SK-N-SH treated with all-trans-retinoic acid at 6 μM for 48 hours (cell line): ENCODE data around the gene RUSF1.

Experiments used
- ARNTL ChIP-seq: fragments of 450-650 bp; formaldehyde crosslinking; IDR thresholded peaks from 2 replicates; pipeline ENCODE4 v1.5.0; 2020; ENCODE audit warnings: low read depth, mild to moderate bottlenecking, moderate library complexity, borderline replicate concordance
- CSDC2 ChIP-seq: fragments of 250-450 bp; sonication (Bioruptor Pico); IDR thresholded peaks from 2 replicates; pipeline ENCODE4 v1.5.0; 2020; ENCODE audit warnings: mild to moderate bottlenecking, moderate library complexity
- GLIS3 ChIP-seq: fragments of 250-450 bp; sonication (Bioruptor Pico); IDR thresholded peaks from 2 replicates; pipeline ENCODE4 v1.5.0; 2020; ENCODE audit warnings: mild to moderate bottlenecking, moderate library complexity
- PPARA ChIP-seq: fragments of 250-450 bp; sonication (Bioruptor Pico); IDR thresholded peaks from 2 replicates; pipeline ENCODE4 v1.5.0; 2020; ENCODE audit warnings: mild to moderate bottlenecking, borderline replicate concordance
- ZC3H10 ChIP-seq: fragments of 250-450 bp; sonication (Bioruptor Pico); IDR thresholded peaks from 2 replicates; pipeline ENCODE4 v1.5.1; 2021; ENCODE audit warnings: mild to moderate bottlenecking, moderate library complexity
- TF ChIP-seq, protein P1 (sequence below): fragments of 250-450 bp; sonication (Bioruptor Pico); IDR thresholded peaks from 2 replicates; pipeline ENCODE4 v1.5.1; 2020; ENCODE audit warnings: low read depth, mild to moderate bottlenecking, moderate library complexity
- TF ChIP-seq, protein P2 (sequence below): fragments of 250-450 bp; sonication (Bioruptor Pico); IDR thresholded peaks from 2 replicates; pipeline ENCODE4 v1.8.0; 2020; ENCODE audit warnings: mild to moderate bottlenecking, moderate library complexity, borderline replicate concordance

DNA sequence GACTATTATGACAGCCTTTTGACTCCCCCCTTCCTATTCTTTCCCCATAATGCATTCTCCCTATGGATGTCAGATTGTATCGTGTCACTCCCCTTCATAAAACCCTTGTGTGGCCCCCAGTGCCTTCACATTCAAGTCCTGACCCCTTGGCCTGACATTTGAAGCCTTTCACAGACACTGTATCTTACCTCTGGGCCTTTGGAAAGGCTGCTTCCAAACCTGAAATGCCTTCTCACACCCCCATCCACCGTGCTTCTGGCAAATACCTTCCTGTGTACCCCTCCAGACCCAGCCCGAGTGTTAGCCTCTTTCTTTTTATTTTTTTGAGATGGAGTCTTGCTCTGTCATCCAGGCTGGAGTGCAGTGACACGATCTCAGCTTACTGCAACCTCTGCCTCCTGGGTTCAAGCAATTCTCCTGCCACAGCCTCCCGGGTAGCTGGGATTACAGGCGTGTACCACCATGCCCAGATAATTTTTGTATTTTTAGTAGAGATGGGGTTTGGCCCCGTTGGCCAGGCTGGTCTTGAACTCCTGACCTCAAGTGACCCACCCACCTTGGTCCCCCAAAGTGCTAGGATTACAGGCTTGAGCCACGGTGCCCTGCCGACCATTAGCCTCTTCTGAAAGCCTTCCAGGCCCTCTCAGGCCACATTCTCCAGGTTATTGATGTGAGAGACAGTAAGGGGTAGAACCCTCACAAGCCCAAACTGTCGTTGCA lies 46.8 kb downstream of the RUSF1 start:
- TF ChIP-seq, protein P1, sequence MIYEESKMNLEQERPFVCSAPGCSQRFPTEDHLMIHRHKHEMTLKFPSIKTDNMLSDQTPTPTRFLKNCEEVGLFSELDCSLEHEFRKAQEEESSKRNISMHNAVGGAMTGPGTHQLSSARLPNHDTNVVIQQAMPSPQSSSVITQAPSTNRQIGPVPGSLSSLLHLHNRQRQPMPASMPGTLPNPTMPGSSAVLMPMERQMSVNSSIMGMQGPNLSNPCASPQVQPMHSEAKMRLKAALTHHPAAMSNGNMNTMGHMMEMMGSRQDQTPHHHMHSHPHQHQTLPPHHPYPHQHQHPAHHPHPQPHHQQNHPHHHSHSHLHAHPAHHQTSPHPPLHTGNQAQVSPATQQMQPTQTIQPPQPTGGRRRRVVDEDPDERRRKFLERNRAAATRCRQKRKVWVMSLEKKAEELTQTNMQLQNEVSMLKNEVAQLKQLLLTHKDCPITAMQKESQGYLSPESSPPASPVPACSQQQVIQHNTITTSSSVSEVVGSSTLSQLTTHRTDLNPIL, result no peak
- no peak for TF ChIP-seq CSDC2
- no peak for TF ChIP-seq ARNTL (CRISPR knock-in tag)
- TF ChIP-seq ZC3H10 (CRISPR knock-in tag), result no peak
- TF ChIP-seq, protein P2, sequence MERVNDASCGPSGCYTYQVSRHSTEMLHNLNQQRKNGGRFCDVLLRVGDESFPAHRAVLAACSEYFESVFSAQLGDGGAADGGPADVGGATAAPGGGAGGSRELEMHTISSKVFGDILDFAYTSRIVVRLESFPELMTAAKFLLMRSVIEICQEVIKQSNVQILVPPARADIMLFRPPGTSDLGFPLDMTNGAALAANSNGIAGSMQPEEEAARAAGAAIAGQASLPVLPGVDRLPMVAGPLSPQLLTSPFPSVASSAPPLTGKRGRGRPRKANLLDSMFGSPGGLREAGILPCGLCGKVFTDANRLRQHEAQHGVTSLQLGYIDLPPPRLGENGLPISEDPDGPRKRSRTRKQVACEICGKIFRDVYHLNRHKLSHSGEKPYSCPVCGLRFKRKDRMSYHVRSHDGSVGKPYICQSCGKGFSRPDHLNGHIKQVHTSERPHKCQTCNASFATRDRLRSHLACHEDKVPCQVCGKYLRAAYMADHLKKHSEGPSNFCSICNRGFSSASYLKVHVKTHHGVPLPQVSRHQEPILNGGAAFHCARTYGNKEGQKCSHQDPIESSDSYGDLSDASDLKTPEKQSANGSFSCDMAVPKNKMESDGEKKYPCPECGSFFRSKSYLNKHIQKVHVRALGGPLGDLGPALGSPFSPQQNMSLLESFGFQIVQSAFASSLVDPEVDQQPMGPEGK (CRISPR knock-in tag), result no peak
- no peak for TF ChIP-seq PPARA (CRISPR knock-in tag)
- TF ChIP-seq GLIS3, result no peak
